ENCODE measurements around the gene DOK7. TPM values are rescaled to one million over a fixed set of nuclear protein-coding genes. Genes with fewer than 3 reads are reported as not detected.

The DOK7 gene
- total RNA-seq, 1 experiment from 2014 or later, result not detected

DNA sequence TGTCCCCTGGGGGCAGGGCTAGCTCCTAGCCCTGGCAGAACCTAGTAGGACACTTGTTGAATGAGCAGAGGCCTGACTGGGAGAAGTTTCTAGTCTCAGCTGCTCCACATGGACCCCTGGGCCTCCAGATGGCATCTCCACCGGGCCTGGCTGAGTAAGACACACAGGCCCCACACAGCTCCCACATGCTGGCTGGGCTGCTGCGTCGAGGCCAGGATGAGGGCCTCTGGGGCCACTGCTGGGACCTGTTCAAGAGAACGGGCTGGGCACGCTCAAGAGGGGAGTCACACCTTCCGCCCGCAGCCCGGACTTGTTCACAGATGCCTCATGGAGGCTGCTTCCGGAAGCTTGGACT is 25.5 kb upstream of the DOK7 start:
- no TSS peak for BruUV-seq (replicated peaks)
- TF ChIP-seq, protein P1, sequence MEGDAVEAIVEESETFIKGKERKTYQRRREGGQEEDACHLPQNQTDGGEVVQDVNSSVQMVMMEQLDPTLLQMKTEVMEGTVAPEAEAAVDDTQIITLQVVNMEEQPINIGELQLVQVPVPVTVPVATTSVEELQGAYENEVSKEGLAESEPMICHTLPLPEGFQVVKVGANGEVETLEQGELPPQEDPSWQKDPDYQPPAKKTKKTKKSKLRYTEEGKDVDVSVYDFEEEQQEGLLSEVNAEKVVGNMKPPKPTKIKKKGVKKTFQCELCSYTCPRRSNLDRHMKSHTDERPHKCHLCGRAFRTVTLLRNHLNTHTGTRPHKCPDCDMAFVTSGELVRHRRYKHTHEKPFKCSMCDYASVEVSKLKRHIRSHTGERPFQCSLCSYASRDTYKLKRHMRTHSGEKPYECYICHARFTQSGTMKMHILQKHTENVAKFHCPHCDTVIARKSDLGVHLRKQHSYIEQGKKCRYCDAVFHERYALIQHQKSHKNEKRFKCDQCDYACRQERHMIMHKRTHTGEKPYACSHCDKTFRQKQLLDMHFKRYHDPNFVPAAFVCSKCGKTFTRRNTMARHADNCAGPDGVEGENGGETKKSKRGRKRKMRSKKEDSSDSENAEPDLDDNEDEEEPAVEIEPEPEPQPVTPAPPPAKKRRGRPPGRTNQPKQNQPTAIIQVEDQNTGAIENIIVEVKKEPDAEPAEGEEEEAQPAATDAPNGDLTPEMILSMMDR (conservative IDR thresholded peaks at IDR 0.05; ENCODE audit: low read depth, low read length), result no peak
- TF ChIP-seq EZH2 (IDR thresholded peaks at IDR 0.05; ENCODE audit: borderline replicate concordance, low read depth, low read length, poor library complexity, severe bottlenecking), result no peak
- Histone ChIP-seq H3K36me3 (ENCODE audit: insufficient read depth, low read length, poor library complexity, severe bottlenecking) (no peaks in the 10 kb centered on the region), H3K9me3 (ENCODE audit: low read depth, low read length, poor library complexity, severe bottlenecking) (no peaks in the 10 kb centered on the region), H3K27me3 (replicated peaks; ENCODE audit: insufficient read depth, low read depth, low read length, poor library complexity) (no peaks in the 10 kb centered on the region), H3K4me1 (ENCODE audit: insufficient read depth, low read length, poor library complexity, severe bottlenecking) (peaks cover 5% of the 10 kb centered on the region), H3K4me3 (ENCODE audit: low read depth, low read length, poor library complexity, severe bottlenecking) (no peak overlapping the region), H3K27ac (ENCODE audit: low read depth, low read length, poor library complexity, severe bottlenecking) (no peak overlapping the region)
- no peak for DNase-seq (ENCODE audit: low spot score)
- intact Hi-C loops (cut with micrococcal nuclease; ENCODE audit: unreplicated experiment), result no loop called here
- CTCF ChIA-PET, result interaction anchor here (0.6 kb wide), 1 partner anchor 18 kb away, joined by 4 read pairs; no protein-coding TSS in a partner anchor
- POLR2A ChIA-PET (ENCODE audit: low non-redundant PET), result no interaction called here

DNA sequence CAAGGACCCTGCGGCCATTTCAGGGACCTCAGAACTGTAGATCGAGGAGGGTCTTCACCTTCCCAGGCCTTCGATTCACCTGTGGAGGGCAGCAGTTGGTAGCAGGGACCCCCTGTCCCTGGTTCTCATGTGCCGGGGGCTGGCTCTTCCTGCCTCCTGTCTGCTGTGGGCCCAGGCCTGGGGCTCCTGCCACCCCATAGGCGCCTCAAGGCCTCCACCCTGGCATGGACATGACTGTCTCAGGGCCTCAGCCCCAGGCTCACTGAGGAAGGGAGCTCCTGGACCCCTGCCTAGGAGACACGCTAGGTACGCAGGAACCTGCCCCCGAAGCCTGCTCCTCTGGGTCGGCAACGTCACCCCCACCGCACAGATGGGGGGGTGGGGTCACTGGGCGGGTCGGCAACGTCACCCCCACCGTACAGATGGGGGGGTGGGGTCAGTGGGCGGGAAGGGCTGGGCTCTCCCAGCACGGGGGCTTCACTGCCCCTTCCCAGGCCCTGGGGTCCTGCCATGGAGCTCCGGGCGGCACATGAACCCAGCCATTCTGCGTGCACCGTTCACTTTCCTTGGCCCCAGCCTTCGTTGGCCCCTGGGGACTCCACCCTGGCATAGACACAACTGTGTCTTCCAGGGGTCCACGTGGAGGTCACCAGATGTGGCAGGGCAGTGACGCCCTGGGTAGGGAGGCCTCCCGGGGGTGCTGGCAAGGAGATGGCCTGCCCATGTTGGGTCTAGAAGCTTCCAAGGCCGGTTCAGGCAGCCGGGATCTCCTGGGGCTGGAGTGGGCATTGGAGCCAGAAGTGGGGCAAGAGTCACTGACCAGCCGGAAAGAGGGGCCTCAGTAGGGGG is 24.9 kb upstream of the DOK7 start:
- Histone ChIP-seq H3K9me3 (ENCODE audit: low read depth, low read length, poor library complexity, severe bottlenecking) (no peaks in the 10 kb centered on the region), H3K27me3 (replicated peaks; ENCODE audit: insufficient read depth, low read depth, low read length, poor library complexity) (no peaks in the 10 kb centered on the region), H3K36me3 (ENCODE audit: insufficient read depth, low read length, poor library complexity, severe bottlenecking) (no peaks in the 10 kb centered on the region), H3K4me1 (ENCODE audit: insufficient read depth, low read length, poor library complexity, severe bottlenecking) (peaks cover 5% of the 10 kb centered on the region), H3K4me3 (ENCODE audit: low read depth, low read length, poor library complexity, severe bottlenecking) (no peak overlapping the region), H3K27ac (ENCODE audit: low read depth, low read length, poor library complexity, severe bottlenecking) (no peak overlapping the region)
- no TSS peak for BruUV-seq (replicated peaks)
- TF ChIP-seq EZH2 (IDR thresholded peaks at IDR 0.05; ENCODE audit: borderline replicate concordance, low read depth, low read length, poor library complexity, severe bottlenecking), result no peak
- TF ChIP-seq, protein P1 (conservative IDR thresholded peaks at IDR 0.05; ENCODE audit: low read depth, low read length), result no peak
- intact Hi-C loops (cut with micrococcal nuclease; ENCODE audit: unreplicated experiment), result no loop called here
- DNase-seq (ENCODE audit: low spot score), result no peak
- ChIA-PET CTCF (no interaction called here), POLR2A (ENCODE audit: low non-redundant PET) (no interaction called here)

DNA sequence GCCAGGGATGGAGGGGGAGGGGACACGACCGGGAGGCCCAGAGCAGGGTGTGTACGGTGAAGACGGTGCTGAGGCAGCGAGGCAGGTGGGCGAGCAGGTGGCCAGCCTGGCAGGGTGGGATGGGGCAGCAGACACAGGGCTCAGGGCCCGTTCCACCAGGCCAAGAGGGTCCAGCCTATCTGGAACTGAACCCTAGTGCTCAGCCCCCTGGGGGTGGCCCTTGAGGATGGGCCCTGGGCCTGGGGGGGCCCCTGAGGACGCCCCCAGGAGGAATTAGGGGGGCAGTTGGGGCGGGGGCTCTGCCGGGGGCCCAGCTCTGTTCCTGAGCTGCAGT is 24.3 kb upstream of the DOK7 start:
- no TSS peak for BruUV-seq (replicated peaks)
- Histone ChIP-seq H3K27ac (ENCODE audit: low read depth, low read length, poor library complexity, severe bottlenecking) (no peak overlapping the region), H3K4me1 (ENCODE audit: insufficient read depth, low read length, poor library complexity, severe bottlenecking) (peaks cover 5% of the 10 kb centered on the region), H3K9me3 (ENCODE audit: low read depth, low read length, poor library complexity, severe bottlenecking) (no peaks in the 10 kb centered on the region), H3K36me3 (ENCODE audit: insufficient read depth, low read length, poor library complexity, severe bottlenecking) (no peaks in the 10 kb centered on the region), H3K27me3 (replicated peaks; ENCODE audit: insufficient read depth, low read depth, low read length, poor library complexity) (no peaks in the 10 kb centered on the region), H3K4me3 (ENCODE audit: low read depth, low read length, poor library complexity, severe bottlenecking) (no peak overlapping the region)
- DNase-seq (ENCODE audit: low spot score), result no peak
- ChIA-PET POLR2A (ENCODE audit: low non-redundant PET) (no interaction called here), CTCF (no interaction called here)
- intact Hi-C loops (cut with micrococcal nuclease; ENCODE audit: unreplicated experiment), result no loop called here
- TF ChIP-seq, protein P1 (conservative IDR thresholded peaks at IDR 0.05; ENCODE audit: low read depth, low read length), result no peak
- TF ChIP-seq EZH2 (IDR thresholded peaks at IDR 0.05; ENCODE audit: borderline replicate concordance, low read depth, low read length, poor library complexity, severe bottlenecking), result no peak

Data from A673 (cell line).